ENCODE data around the gene RHOC. TPM values are rescaled to one million over a fixed set of nuclear protein-coding genes. Genes with fewer than 3 reads are reported as not detected.

RHOC gene
- polyA plus RNA-seq, 1 experiment = 1,537 TPM

- H3K36me3 ChIP-seq (ENCODE audit: control insufficient read depth, insufficient read depth, low read length) = no peaks in the 10 kb centered on the region
- DNase-seq (ENCODE audit: low read depth) = no peak
- POLR2A ChIA-PET = interaction anchor here (0.7 kb wide), 1 partner anchor 355 kb away, joined by 3 read pairs; no protein-coding TSS in a partner anchor
- no peaks in the 10 kb centered on the region; the same call in 1 of the 2 replicates for H3K27me3 ChIP-seq (ENCODE audit: control insufficient read depth, insufficient read depth, low read length)
- peak overlapping the region; percentile 61 for H3K4me3 ChIP-seq (ENCODE audit: low read depth, low read length)
- CTCF ChIA-PET = interaction anchor here (0.6 to 11.8 kb wide), 42 partner anchors 8 to 388 kb away, joined by 3 to 486 read pairs (median 4); partner anchors contain the start of genes CTTNBP2NL and LRIG2
- TF ChIP-seq CTCF (IDR thresholded peaks at IDR 0.05; ENCODE audit: insufficient read depth, low read depth, low read length) = peak; percentile 96
Observed at GRCh38 chr1:112716133-112716720, 9.3 kb upstream of the RHOC start.

GRCh38 chr1:112715264-112716053 lies 8.5 kb upstream of the RHOC start, which contains the start of gene PPM1J:
Gene PPM1J (minus strand): TSS chr1:112715332. CDS start chr1:112715301, 31 bp downstream.
- TF ChIP-seq CTCF (IDR thresholded peaks at IDR 0.05; ENCODE audit: insufficient read depth, low read depth, low read length) = no peak
- no peak for DNase-seq (ENCODE audit: low read depth)
- Histone ChIP-seq H3K27me3 (ENCODE audit: control insufficient read depth, insufficient read depth, low read length) (no peaks in the 10 kb centered on the region; the same call in 1 of the 2 replicates), H3K4me3 (ENCODE audit: low read depth, low read length) (peak within 1 kb of the TSS; percentile 61), H3K36me3 (ENCODE audit: control insufficient read depth, insufficient read depth, low read length) (no peaks in the 10 kb centered on the region)
- ChIA-PET POLR2A (interaction anchor here (0.7 kb wide), 2 partner anchors 11 to 356 kb away, joined by 3 read pairs; no protein-coding TSS in a partner anchor), CTCF (interaction anchor here (0.6 to 11.8 kb wide), 41 partner anchors 7 to 637 kb away, joined by 3 to 486 read pairs (median 4); partner anchors contain the start of genes LRIG2, MOV10 and ST7L)

GRCh38 chr1:112714313-112715263 lies 7.7 kb upstream of the RHOC start:
- H3K4me3 ChIP-seq (ENCODE audit: low read depth, low read length) = peak overlapping the region; percentile 61
- ChIA-PET CTCF (interaction anchor here (0.7 to 11.8 kb wide), 24 partner anchors 14 to 390 kb away, joined by 3 to 486 read pairs (median 5); partner anchors contain the start of genes LRIG2, MOV10 and ST7L), POLR2A (no interaction called here)
- 0 out of 2 replicates have a peak, but pooled peaks have one; percentile 16 for TF ChIP-seq CTCF (IDR thresholded peaks at IDR 0.05; ENCODE audit: insufficient read depth, low read depth, low read length)
- no peak for DNase-seq (ENCODE audit: low read depth)
- H3K36me3 ChIP-seq (ENCODE audit: control insufficient read depth, insufficient read depth, low read length) = no peaks in the 10 kb centered on the region
- H3K27me3 ChIP-seq (ENCODE audit: control insufficient read depth, insufficient read depth, low read length) = no peaks in the 10 kb centered on the region

- POLR2A ChIA-PET = no interaction called here
- H3K36me3 ChIP-seq (ENCODE audit: control insufficient read depth, insufficient read depth, low read length) = no peaks in the 10 kb centered on the region
- no peaks in the 10 kb centered on the region for H3K27me3 ChIP-seq (ENCODE audit: control insufficient read depth, insufficient read depth, low read length)
- DNase-seq (ENCODE audit: low read depth) = no peak
- H3K4me3 ChIP-seq (ENCODE audit: low read depth, low read length) = peak overlapping the region; percentile 61
- no peak for TF ChIP-seq CTCF (IDR thresholded peaks at IDR 0.05; ENCODE audit: insufficient read depth, low read depth, low read length)
- CTCF ChIA-PET = interaction anchor here (1.0 to 11.8 kb wide), 5 partner anchors 29 to 377 kb away, joined by 3 to 486 read pairs (median 25); partner anchors contain the start of gene LRIG2
Observed at GRCh38 chr1:112713466-112714312, 6.8 kb upstream of the RHOC start.

Data from BJ (cell line).